ENCODE results near the gene UBE2J1.

GRCh38 chr6:89302936-89303335 is 49.6 kb downstream of the UBE2J1 start:
- TF ChIP-seq CTCF (conservative IDR thresholded peaks at IDR 0.05), result no peak
- no peak for TF ChIP-seq ZFX (IDR thresholded peaks at IDR 0.05)

Measured in C4-2B (cell line).